Stomach (tissue), 9 donors: Measurements from ENCODE around the gene SH3PXD2A. TPM values are rescaled to one million over a fixed set of nuclear protein-coding genes. Genes with fewer than 3 reads are reported as not detected.

ENCODE experiments used
- DNase-seq, 2 donors: peaks; one replicate each; pipeline versions ENCODE4 v3.0.0 to v3.0.0-alpha.2; 2013 to 2019
- H3K27ac ChIP-seq, 5 donors: fragments of 200-600 bp in 4 of 5; sonication (generic) in 4 of 5; one replicate each; pipeline ENCODE4 v1.5.1; 2013 to 2019; ENCODE audit warnings: mild to moderate bottlenecking in 1 of 5, moderate library complexity in 1 of 5
- H3K27me3 ChIP-seq, 3 donors: fragments of 200-600 bp; sonication (generic); one replicate each; pipeline ENCODE4 v1.5.1; 2017 to 2019; ENCODE audit warnings: mixed run types in 1 of 3
- H3K36me3 ChIP-seq, 4 donors: fragments of 200-600 bp; sonication (generic); 1 replicate in 3 of 4; 2 replicates in 1 of 4; pipeline ENCODE4 v1.5.1; 2016 to 2019
- H3K4me1 ChIP-seq, 4 donors: fragments of 200-600 bp; sonication (generic); one replicate each; pipeline ENCODE4 v1.5.1; 2016 to 2019
- H3K4me3 ChIP-seq, 4 donors: fragments of 200-600 bp; sonication (generic) in 3 of 4; one replicate each; pipeline ENCODE4 v1.5.1; 2016 to 2019; ENCODE audit warnings: mild to moderate bottlenecking in 1 of 4
- H3K9me3 ChIP-seq, 4 donors: fragments of 200-600 bp; sonication (generic); one replicate each; pipeline ENCODE4 v1.5.1; 2016 to 2019
- CTCF ChIP-seq, 7 experiments: fragments of 450-650 bp in 4 of 7; fragments of 200-600 bp in 3 of 7; sonication (generic) in 3 of 7; IDR thresholded peaks; one replicate each; pipeline ENCODE4 v1.5.1; 2016 to 2019; ENCODE audit warnings: antibody characterized with exemption in 7 of 7, control low read depth in 2 of 7, mild to moderate bottlenecking in 1 of 7
- EP300 ChIP-seq: sonication (generic); formaldehyde crosslinking; IDR thresholded peaks from one replicate; pipeline ENCODE4 v1.6.1; 2017; ENCODE audit warnings: antibody characterized with exemption
- POLR2A ChIP-seq, 4 donors: fragments of 450-650 bp; IDR thresholded peaks; one replicate each; pipeline ENCODE4 v1.6.1; 2016; ENCODE audit warnings: antibody characterized with exemption in 4 of 4, control low read depth in 2 of 4, mild to moderate bottlenecking in 1 of 4, moderate library complexity in 1 of 4
- POLR2AphosphoS5 ChIP-seq, 3 donors: sonication (generic); formaldehyde crosslinking; IDR thresholded peaks; one replicate each; pipeline ENCODE4 v1.6.1; 2016; ENCODE audit warnings: antibody characterized with exemption in 3 of 3
- WGBS, 5 donors: extraction: QIAGEN DNeasy Blood & Tissue Kit in 3 of 5; methylation state at CpG; one replicate each; pipeline versions ENCODE4 v1.1.5 to v1.1.7; 2013 to 2018; 5-methylcytosine and 5-hydroxymethylcytosine counted together
- intact Hi-C: fragments of 100-400 bp; cut with DNase I; formaldehyde crosslinking; loops from one replicate; pipeline ENCODE4 v1.15.1; 2023; ENCODE audit warnings: low total_unique reads
- polyA plus RNA-seq, 3 donors: library from polyadenylated mRNA; stranded (reverse); fragments of 200-250 nt; gene quantifications; one replicate each; pipeline ENCODE4 v1.2.3, GENCODE V29; 2013
- total RNA-seq, 5 donors: library from RNA; depleted of rRNA; stranded (reverse); fragments of >200 nt; gene quantifications; one replicate each; pipeline versions ENCODE4 v1.1.0 to v1.2.3, GENCODE V29; 2014 to 2016
- donor health status: healthy with polysubstance abuse.
- donor health status: Bipolar disorder and iron deficiency.
- donor health status: healthy.

Gene SH3PXD2A
- total and polyA plus RNA-seq, 8 donors, result 12.8 to 51.6 (median 24.0) TPM

GRCh38 chr10:103700436-103700715, 155.0 kb downstream of the SH3PXD2A start:
- no peaks in the 10 kb centered on the region for H3K27me3 ChIP-seq
- H3K36me3 ChIP-seq, result peaks cover 0 to 2% (median 0%) of the 10 kb centered on the region in 4 donors
- peak overlapping the region in 1 of 5 donors; percentile 13 for H3K27ac ChIP-seq
- H3K9me3 ChIP-seq, result no peaks in the 10 kb centered on the region
- intact Hi-C loops, result no loop called here
- H3K4me3 ChIP-seq, result no peak overlapping the region
- H3K4me1 ChIP-seq, result peaks cover 13 to 19% (median 16%) of the 10 kb centered on the region in 4 donors
- DNase-seq, result no peak
- TF ChIP-seq POLR2AphosphoS5 (IDR thresholded peaks at IDR 0.05) (no peak), CTCF (IDR thresholded peaks at IDR 0.05) (no peak), POLR2A (IDR thresholded peaks at IDR 0.05) (no peak), EP300 (no peak)

DNA sequence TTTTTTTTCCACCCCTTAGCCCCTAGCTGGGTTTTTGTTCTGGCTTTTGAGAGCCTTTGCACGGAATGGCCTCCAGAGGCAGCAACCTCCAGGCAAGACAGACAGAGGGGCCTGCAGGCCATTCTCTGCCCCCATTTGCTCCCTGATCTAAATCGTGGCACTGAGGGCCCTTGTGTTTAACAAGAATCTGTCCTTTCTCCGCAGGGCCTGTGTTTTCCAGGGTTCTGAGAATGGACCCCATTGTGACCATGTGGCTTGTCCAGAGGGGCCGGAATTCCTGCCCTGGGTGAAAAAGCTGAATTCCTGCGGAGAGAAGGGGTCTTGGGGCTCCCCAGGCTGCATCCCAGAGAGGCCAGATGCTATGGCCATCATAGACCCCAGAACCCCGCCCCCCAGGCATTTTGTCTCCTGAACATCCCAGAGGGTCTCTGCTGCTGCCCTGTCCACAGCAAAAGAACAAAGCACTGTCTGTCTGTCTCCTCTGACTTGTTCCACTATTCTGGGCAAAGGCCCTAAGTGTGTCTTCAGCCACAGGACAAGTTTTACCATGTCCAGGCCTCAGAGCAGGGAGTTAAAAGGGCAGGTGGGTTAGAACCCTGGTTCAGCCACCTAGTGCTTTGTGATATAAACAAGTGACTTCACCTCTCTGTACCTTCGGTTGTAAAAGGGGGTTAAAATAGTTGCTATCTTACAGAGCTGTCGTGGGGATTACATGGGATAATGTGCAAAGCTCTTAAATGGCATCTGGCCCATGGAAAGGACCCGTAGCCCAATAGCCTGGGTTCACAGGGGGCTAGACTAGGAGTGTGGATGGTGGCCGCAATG, 155.6 kb downstream of the SH3PXD2A start:
- no peak overlapping the region for H3K4me3 ChIP-seq
- WGBS, 5 donors, result 66 to 87% (median 80%) methylated on average over 7 to 10 of the region's 10 CpGs
- peaks cover 13 to 23% (median 16%) of the 10 kb centered on the region in 4 donors for H3K4me1 ChIP-seq
- H3K27ac ChIP-seq, result peak overlapping the region in 1 of 5 donors; percentile 13
- DNase-seq, result no peak
- TF ChIP-seq POLR2A (IDR thresholded peaks at IDR 0.05) (no peak), EP300 (no peak), POLR2AphosphoS5 (IDR thresholded peaks at IDR 0.05) (no peak), CTCF (IDR thresholded peaks at IDR 0.05) (no peak)
- no peaks in the 10 kb centered on the region for H3K9me3 ChIP-seq
- H3K36me3 ChIP-seq, result peaks cover 0 to 2% (median 0%) of the 10 kb centered on the region in 4 donors
- intact Hi-C loops, result no loop called here
- peaks cover 0 to 3% (median 0%) of the 10 kb centered on the region in 3 donors for H3K27me3 ChIP-seq

GRCh38 chr10:103698266-103698665, 157.1 kb downstream of the SH3PXD2A start:
- no peak for DNase-seq
- Histone ChIP-seq H3K9me3 (no peaks in the 10 kb centered on the region), H3K36me3 (no peaks in the 10 kb centered on the region), H3K4me3 (no peak overlapping the region), H3K27ac (peak overlapping the region in 1 of 5 donors; percentile 12), H3K4me1 (peaks cover 21 to 34% (median 24%) of the 10 kb centered on the region in 4 donors), H3K27me3 (peaks cover 0 to 18% (median 0%) of the 10 kb centered on the region in 3 donors)
- WGBS, 5 donors, result 84 to 96% (median 92%) methylated on average over 3 to 4 of the region's 4 CpGs
- intact Hi-C loops, result no loop called here
- TF ChIP-seq EP300 (no peak), POLR2AphosphoS5 (IDR thresholded peaks at IDR 0.05) (no peak), POLR2A (IDR thresholded peaks at IDR 0.05) (no peak), CTCF (IDR thresholded peaks at IDR 0.05) (no peak)

DNA sequence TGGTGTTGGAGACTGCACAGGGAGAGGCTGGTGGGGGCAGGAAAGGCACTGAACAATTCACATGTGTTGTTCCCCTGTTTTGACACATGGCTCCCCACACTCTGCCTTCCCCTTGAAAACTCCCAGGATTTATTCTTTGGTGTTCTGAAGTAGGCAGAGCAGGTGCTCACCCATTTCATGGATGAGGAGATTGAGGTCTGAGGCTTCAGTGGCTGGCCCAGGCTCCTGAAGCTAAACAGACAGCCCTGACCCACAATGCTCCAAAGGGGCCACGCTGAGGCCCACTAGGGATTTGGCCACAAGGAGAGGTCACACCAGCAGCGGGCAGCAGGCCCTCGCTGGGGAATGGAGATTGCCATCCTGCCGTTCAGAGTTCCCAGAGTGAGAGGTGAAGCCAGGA, 157.6 kb downstream of the SH3PXD2A start:
- Histone ChIP-seq H3K27ac (peak overlapping the region in 1 of 5 donors; percentile 12), H3K27me3 (peaks cover 0 to 21% (median 0%) of the 10 kb centered on the region in 3 donors), H3K4me3 (no peak overlapping the region), H3K36me3 (no peaks in the 10 kb centered on the region), H3K4me1 (peaks cover 22 to 38% (median 27%) of the 10 kb centered on the region in 4 donors), H3K9me3 (no peaks in the 10 kb centered on the region)
- WGBS, 5 donors, result 90 to 97% (median 95%) methylated on average over 2 to 4 of the region's 4 CpGs
- intact Hi-C loops, result no loop called here
- DNase-seq, result no peak
- TF ChIP-seq CTCF (IDR thresholded peaks at IDR 0.05), result no peak
- TF ChIP-seq POLR2AphosphoS5 (IDR thresholded peaks at IDR 0.05), result no peak
